ENCODE data around the gene PSTPIP2. TPM values are rescaled to one million over a fixed set of nuclear protein-coding genes. Genes with fewer than 3 reads are reported as not detected.
A peak's percentile ranks its signal among the peaks of the same experiment; 100 is the strongest.

PSTPIP2 gene, protein sequence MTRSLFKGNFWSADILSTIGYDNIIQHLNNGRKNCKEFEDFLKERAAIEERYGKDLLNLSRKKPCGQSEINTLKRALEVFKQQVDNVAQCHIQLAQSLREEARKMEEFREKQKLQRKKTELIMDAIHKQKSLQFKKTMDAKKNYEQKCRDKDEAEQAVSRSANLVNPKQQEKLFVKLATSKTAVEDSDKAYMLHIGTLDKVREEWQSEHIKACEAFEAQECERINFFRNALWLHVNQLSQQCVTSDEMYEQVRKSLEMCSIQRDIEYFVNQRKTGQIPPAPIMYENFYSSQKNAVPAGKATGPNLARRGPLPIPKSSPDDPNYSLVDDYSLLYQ
- total RNA-seq, result 10 to 100 TPM; 34.7 to 55.0 (median 46.9) TPM
- 27.0 TPM for total RNA-seq (2013)

DNA sequence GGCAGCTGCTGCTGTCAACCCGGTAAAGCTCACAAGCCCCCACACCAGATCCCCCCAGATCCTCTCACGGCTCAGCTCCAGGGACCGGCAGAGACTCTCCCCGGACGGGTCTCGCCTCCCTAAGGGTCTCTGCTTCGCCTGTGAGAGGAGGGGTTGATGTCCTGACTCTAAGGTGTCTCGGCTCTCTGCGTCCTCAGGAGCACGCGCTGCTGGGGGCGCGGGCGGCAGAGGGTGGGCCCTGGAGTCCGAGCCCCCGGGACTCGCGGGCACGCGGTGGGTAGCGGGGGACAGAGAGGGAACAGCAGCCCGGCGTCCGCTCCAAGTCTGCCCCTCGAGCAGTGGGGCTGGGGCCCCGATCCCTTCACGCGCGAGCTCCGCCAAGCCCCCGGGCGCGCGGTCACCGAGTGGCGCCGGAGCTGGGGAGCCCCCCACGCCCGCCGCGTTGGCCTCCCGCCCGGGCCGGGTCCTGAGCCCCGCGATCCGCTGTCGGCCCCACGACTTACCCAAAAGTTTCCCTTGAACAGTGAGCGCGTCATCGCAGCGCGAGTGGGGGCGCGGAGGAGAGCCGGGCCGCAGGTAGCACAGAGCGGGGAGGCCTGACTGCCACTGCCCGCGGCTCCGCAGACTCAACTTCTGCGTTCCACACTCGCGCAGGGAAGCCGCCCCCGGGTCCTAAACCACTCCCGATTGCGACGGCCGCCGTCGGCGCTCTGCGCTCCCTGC lies at the start of gene PSTPIP2:
Gene PSTPIP2, minus strand, starts transcription at position 608 of the 723 bp plus-strand sequence. Its CDS starts 72 bp downstream, at position 536.
- ATAC-seq (peak; percentile 86 to 90 (median 89)), DNase-seq (peak; percentile 69 to 77)
- no peaks in the 10 kb centered on the region for H3K9me3 ChIP-seq (ENCODE audit: control insufficient read depth, insufficient read depth, low read length)
- peak within 1 kb of the TSS; percentile 61 to 71 for H3K27ac Mint-ChIP-seq
- peaks cover 42 to 45% of the 10 kb centered on the region in 2 donors for H3K4me1 Mint-ChIP-seq
- intact Hi-C loops (cut with micrococcal nuclease), result loop anchor here (2.0 to 5.0 kb wide), 7 partner anchors 17 to 451 kb away; no protein-coding TSS in a partner anchor
- H3K27me3 ChIP-seq (ENCODE audit: control insufficient read depth, insufficient read depth, low read length), result peaks cover 2% of the 10 kb centered on the region
- H3K27ac ChIP-seq (ENCODE audit: low read length), result peak within 1 kb of the TSS; percentile 49
- H3K4me3 Mint-ChIP-seq, result peak within 1 kb of the TSS; percentile 91
- peaks cover 34% of the 10 kb centered on the region for H3K4me1 ChIP-seq (ENCODE audit: control insufficient read depth, insufficient read depth, low read length)
- H3K27me3 Mint-ChIP-seq (ENCODE audit: low read depth in 2 of 2), result no peaks in the 10 kb centered on the region
- H3K9me3 Mint-ChIP-seq, result no peaks in the 10 kb centered on the region
- H3K36me3 ChIP-seq (ENCODE audit: control insufficient read depth, insufficient read depth, low read length), result no peaks in the 10 kb centered on the region
- peak within 1 kb of the TSS; percentile 86 for H3K4me3 ChIP-seq (ENCODE audit: low read length)
- TF ChIP-seq, protein P1, sequence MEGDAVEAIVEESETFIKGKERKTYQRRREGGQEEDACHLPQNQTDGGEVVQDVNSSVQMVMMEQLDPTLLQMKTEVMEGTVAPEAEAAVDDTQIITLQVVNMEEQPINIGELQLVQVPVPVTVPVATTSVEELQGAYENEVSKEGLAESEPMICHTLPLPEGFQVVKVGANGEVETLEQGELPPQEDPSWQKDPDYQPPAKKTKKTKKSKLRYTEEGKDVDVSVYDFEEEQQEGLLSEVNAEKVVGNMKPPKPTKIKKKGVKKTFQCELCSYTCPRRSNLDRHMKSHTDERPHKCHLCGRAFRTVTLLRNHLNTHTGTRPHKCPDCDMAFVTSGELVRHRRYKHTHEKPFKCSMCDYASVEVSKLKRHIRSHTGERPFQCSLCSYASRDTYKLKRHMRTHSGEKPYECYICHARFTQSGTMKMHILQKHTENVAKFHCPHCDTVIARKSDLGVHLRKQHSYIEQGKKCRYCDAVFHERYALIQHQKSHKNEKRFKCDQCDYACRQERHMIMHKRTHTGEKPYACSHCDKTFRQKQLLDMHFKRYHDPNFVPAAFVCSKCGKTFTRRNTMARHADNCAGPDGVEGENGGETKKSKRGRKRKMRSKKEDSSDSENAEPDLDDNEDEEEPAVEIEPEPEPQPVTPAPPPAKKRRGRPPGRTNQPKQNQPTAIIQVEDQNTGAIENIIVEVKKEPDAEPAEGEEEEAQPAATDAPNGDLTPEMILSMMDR (IDR thresholded peaks at IDR 0.05), result no peak
- WGBS (ENCODE audit: insufficient coverage), result under 1% methylated on average over 73 of the region's 75 CpGs
- no peaks in the 10 kb centered on the region for H3K36me3 Mint-ChIP-seq

DNA sequence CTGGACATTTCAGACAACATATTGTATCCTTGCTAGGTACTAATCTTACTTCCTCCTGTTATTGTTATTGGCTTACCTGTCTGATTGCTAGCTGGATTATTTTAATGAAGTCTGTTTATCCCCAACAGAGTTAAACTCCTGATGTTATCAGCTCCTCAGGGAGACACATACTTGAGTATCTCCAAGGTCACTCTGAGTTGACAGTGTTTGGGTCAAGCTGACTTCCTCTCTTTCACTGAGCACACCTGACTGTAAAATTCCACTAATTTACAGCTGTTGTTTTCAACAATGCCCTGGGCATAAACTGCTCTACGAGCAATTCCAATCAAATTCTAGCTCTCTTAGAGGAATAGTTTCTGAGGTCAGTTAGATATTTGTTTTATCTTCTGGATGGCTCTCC lies 41.7 kb upstream of the PSTPIP2 start:
- Histone ChIP-seq H3K27me3 (ENCODE audit: control insufficient read depth, insufficient read depth, low read length) (no peaks in the 10 kb centered on the region), H3K36me3 (ENCODE audit: control insufficient read depth, insufficient read depth, low read length) (peaks cover 13% of the 10 kb centered on the region), H3K9me3 (ENCODE audit: control insufficient read depth, insufficient read depth, low read length) (no peaks in the 10 kb centered on the region), H3K4me1 (ENCODE audit: control insufficient read depth, insufficient read depth, low read length) (no peaks in the 10 kb centered on the region), H3K4me3 (ENCODE audit: low read length) (no peak overlapping the region), H3K27ac (ENCODE audit: low read length) (no peak overlapping the region)
- Mint-ChIP-seq H3K36me3 (no peaks in the 10 kb centered on the region), H3K27me3 (ENCODE audit: low read depth in 2 of 2) (no peaks in the 10 kb centered on the region), H3K4me1 (peaks cover 0 to 6% of the 10 kb centered on the region in 2 donors), H3K9me3 (no peaks in the 10 kb centered on the region), H3K27ac (no peak overlapping the region), H3K4me3 (no peak overlapping the region)
- intact Hi-C loops (cut with micrococcal nuclease), result no loop called here
- WGBS (ENCODE audit: insufficient coverage), result no CpG with 5 or more reads among the region's 1 CpG
- ATAC-seq, result no peak
- TF ChIP-seq, protein P1 (IDR thresholded peaks at IDR 0.05), result no peak
- DNase-seq, result no peak

DNA sequence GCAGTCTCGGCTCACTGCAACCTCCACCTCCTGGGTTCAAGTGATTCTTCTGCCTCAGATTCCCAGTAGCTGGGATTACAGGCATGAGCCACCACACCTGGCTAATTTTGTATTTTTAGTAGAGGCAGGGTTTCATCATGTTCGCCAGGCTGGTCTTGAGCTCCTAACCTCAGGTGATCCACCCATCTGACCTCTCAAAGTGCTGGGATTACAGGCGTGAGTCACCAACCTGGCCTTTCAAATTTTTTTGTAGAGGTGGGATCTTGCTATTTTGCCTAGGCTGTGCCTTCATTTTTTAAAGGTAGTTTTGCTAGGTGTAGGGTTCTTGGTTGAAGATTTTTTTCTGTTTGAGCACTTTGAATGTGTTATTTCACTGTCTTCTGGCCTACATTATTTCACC lies 38.3 kb upstream of the PSTPIP2 start:
- TF ChIP-seq, protein P1 (IDR thresholded peaks at IDR 0.05), result no peak
- Histone ChIP-seq H3K4me1 (ENCODE audit: control insufficient read depth, insufficient read depth, low read length) (no peaks in the 10 kb centered on the region), H3K9me3 (ENCODE audit: control insufficient read depth, insufficient read depth, low read length) (no peaks in the 10 kb centered on the region), H3K36me3 (ENCODE audit: control insufficient read depth, insufficient read depth, low read length) (peaks cover 13% of the 10 kb centered on the region), H3K27me3 (ENCODE audit: control insufficient read depth, insufficient read depth, low read length) (no peaks in the 10 kb centered on the region), H3K27ac (ENCODE audit: low read length) (no peak overlapping the region), H3K4me3 (ENCODE audit: low read length) (no peak overlapping the region)
- Mint-ChIP-seq H3K27ac (no peak overlapping the region), H3K4me1 (peaks cover 0 to 5% of the 10 kb centered on the region in 2 donors), H3K27me3 (ENCODE audit: low read depth in 2 of 2) (no peaks in the 10 kb centered on the region), H3K36me3 (no peaks in the 10 kb centered on the region), H3K9me3 (no peaks in the 10 kb centered on the region), H3K4me3 (no peak overlapping the region)
- 96% methylated on average over 3 of the region's 3 CpGs for WGBS (ENCODE audit: insufficient coverage)
- no peak for ATAC-seq
- no peak for DNase-seq
- intact Hi-C loops (cut with micrococcal nuclease), result no loop called here

All from natural killer cell (primary cell).